Kidney (tissue), 14 donors: Measurements from ENCODE around the gene TRIO. TPM values are rescaled to one million over a fixed set of nuclear protein-coding genes. Genes with fewer than 3 reads are reported as not detected.

Experiments
- DNase-seq, 5 donors: peaks; one replicate each; pipeline ENCODE4 v3.0.0-alpha.2; 2013 to 2020
- FAIRE-seq: peaks from 2 replicates; lab custom pipeline; 2012; peaks lifted over from hg19 to GRCh38; lab: Jason Lieb, UNC
- H3K27ac ChIP-seq, 2 donors: one replicate each; pipeline ENCODE4 v1.7.0; 2013; ENCODE audit warnings: low read depth in 2 of 2, low read length in 2 of 2, inconsistent platforms in 1 of 2
- H3K27me3 ChIP-seq: one replicate; pipeline ENCODE4 v1.7.1; 2013; ENCODE audit warnings: low read length, inconsistent platforms; ENCODE audit not compliant: control insufficient read depth, insufficient read depth
- H3K36me3 ChIP-seq, 3 donors: one replicate each; pipeline versions ENCODE4 v1.7.0 to v1.7.1; 2013; ENCODE audit warnings: low read length in 3 of 3, control low read depth in 1 of 3, inconsistent platforms in 1 of 3; ENCODE audit not compliant: insufficient read depth in 3 of 3, control insufficient read depth in 2 of 3
- H3K4me1 ChIP-seq, 3 donors: one replicate each; pipeline versions ENCODE4 v1.7.0 to v1.7.1; 2013; ENCODE audit warnings: low read length in 3 of 3, inconsistent platforms in 1 of 3, low read depth in 1 of 3; ENCODE audit not compliant: control insufficient read depth in 2 of 3, insufficient read depth in 2 of 3
- H3K4me3 ChIP-seq, 3 donors: one replicate each; pipeline versions ENCODE4 v1.7.0 to v1.8.1; 2013; ENCODE audit warnings: low read length in 3 of 3, control low read depth in 1 of 3, inconsistent platforms in 1 of 3
- H3K9ac ChIP-seq, 3 donors: one replicate each; pipeline versions ENCODE4 v1.7.0 to v1.7.1; 2013; ENCODE audit warnings: low read length in 3 of 3, control low read depth in 1 of 3, inconsistent platforms in 1 of 3
- H3K9me3 ChIP-seq, 3 donors: one replicate each; pipeline versions ENCODE4 v1.7.0 to v1.7.1; 2013; ENCODE audit warnings: low read length in 3 of 3, control low read depth in 1 of 3, inconsistent platforms in 1 of 3; ENCODE audit not compliant: control insufficient read depth in 2 of 3, insufficient read depth in 1 of 3
- CTCF ChIP-seq: IDR thresholded peaks from 3 replicates; pipeline ENCODE4 v1.5.1; 2012; ENCODE audit warnings: mild to moderate bottlenecking, moderate library complexity, borderline replicate concordance; ENCODE audit not compliant: insufficient read depth; ENCODE audit errors: extremely low read depth
- intact Hi-C: fragments of 100-400 bp; cut with DNase I; formaldehyde crosslinking; loops from one replicate; pipeline ENCODE4 v1.11.1; 2022
- polyA plus RNA-seq: library from polyadenylated mRNA; stranded (reverse); fragments of 350-450 nt; fragmentation: Illumina TruSeq; extraction: RNeasy Lipid Tissue Mini Kit (QIAGEN cat#74804); gene quantifications from one replicate; pipeline ENCODE4 v1.2.3, GENCODE V29; 2014; ENCODE audit warnings: low read depth, low replicate concordance; ENCODE audit not compliant: insufficient read depth
- total RNA-seq: library from RNA; stranded (reverse); fragmentation: NEBNext Ultra II Directional; extraction: Animal tissue kit (Norgen Biotek cat#: 25700); gene quantifications from one replicate; pipeline ENCODE4 v1.2.1, GENCODE V29; 2021
- donor health status: control.
- donor health status: control.
- donor health status: control.
- donor health status: control.
- donor health status: control.
- donor health status: DM: yes; HTN: yes; CAD: no.
- donor health status: Normal renal cell carcinoma (clear cell type).

The TRIO gene
- total and polyA plus RNA-seq, 2 donors from 2014 or later, result 9.5 to 149 TPM

- Histone ChIP-seq H3K27ac (no peak overlapping the region), H3K9ac (no peak overlapping the region), H3K4me1 (no peaks in the 10 kb centered on the region), H3K4me3 (no peak overlapping the region), H3K9me3 (no peaks in the 10 kb centered on the region), H3K27me3 (no peaks in the 10 kb centered on the region), H3K36me3 (peaks cover 4 to 41% (median 34%) of the 10 kb centered on the region in 3 donors)
- TF ChIP-seq CTCF, result no peak
- DNase-seq (no peak), FAIRE-seq (no peak)
- intact Hi-C loops, result no loop called here
These were observed 345.6 kb downstream of the TRIO start for GRCh38 chr5:14488709-14489108.

DNA sequence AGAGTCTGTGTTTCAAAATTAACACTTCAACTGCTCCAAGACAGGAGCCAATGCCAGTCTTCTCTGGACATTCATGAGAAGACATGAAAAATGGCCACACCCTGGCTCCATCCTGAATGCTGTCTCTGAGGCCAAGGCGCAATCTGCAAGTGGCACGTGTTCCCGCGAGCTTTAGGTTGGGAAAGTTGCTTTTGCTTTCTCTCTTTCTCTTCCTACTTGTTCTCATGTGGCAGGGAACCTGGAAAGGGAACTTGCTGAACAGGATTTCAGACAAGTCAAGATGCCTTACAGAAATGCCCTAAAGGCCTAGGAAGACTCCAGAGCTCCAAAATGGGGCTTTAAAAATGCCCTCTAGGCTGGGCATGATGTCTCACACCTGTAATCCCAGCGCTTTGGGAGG lies 346.5 kb downstream of the TRIO start:
- Histone ChIP-seq H3K27ac (no peak overlapping the region), H3K9ac (no peak overlapping the region), H3K4me1 (no peaks in the 10 kb centered on the region), H3K27me3 (no peaks in the 10 kb centered on the region), H3K4me3 (no peak overlapping the region), H3K9me3 (no peaks in the 10 kb centered on the region), H3K36me3 (peaks cover 6 to 40% (median 32%) of the 10 kb centered on the region in 3 donors)
- FAIRE-seq (no peak), DNase-seq (no peak)
- intact Hi-C loops, result no loop called here
- TF ChIP-seq CTCF, result no peak

DNA sequence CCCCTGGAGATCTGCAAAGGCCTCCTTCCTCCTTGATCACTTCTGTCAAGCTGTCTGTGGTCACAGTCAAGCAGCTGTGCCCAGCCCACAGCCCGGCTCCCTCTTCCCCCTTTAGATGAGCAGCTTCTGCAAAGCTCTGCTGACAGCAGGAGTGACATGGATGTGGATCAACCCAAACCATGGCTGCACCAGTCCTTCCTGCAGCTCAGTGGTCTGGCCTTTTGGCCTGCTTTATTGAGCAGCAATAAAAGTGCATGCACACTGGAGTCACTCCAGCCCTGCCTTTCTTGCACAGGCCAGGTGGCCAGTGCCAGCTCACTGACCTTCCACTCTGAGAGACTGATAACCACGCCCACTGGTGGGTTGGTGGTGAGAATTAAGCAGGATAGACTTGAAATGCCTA lies 347.2 kb downstream of the TRIO start:
- Histone ChIP-seq H3K9me3 (no peaks in the 10 kb centered on the region), H3K27me3 (no peaks in the 10 kb centered on the region), H3K4me3 (no peak overlapping the region), H3K27ac (no peak overlapping the region), H3K36me3 (peaks cover 4 to 37% (median 30%) of the 10 kb centered on the region in 3 donors), H3K9ac (no peak overlapping the region), H3K4me1 (no peaks in the 10 kb centered on the region)
- TF ChIP-seq CTCF, result no peak
- FAIRE-seq, result no peak
- no peak for DNase-seq
- intact Hi-C loops, result no loop called here
